ENCODE measurements around the gene CELF4.

CELF4 gene

DNA sequence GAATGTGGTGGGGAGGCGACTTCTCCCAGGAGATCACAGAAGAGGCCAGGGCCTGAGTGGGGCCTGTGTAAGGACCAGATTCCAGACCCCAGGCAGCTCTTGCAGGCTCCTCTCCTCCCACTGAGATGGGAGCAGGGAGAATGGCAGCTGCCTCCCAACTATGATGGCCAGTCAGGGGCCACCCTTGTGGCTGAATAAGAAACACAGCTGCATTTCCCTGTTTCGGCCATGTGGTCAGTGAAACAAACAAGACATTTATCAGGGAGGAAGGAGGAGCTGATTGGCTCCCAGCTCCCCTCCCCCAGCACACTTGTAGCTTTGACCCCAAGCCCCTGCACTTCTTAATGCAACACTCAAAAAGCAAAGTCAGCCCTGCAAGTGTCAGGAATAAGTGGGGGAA is 143.5 kb downstream of the CELF4 start:
- FAIRE-seq (no peak), DNase-seq (ENCODE audit: low spot score) (no peak)

DNA sequence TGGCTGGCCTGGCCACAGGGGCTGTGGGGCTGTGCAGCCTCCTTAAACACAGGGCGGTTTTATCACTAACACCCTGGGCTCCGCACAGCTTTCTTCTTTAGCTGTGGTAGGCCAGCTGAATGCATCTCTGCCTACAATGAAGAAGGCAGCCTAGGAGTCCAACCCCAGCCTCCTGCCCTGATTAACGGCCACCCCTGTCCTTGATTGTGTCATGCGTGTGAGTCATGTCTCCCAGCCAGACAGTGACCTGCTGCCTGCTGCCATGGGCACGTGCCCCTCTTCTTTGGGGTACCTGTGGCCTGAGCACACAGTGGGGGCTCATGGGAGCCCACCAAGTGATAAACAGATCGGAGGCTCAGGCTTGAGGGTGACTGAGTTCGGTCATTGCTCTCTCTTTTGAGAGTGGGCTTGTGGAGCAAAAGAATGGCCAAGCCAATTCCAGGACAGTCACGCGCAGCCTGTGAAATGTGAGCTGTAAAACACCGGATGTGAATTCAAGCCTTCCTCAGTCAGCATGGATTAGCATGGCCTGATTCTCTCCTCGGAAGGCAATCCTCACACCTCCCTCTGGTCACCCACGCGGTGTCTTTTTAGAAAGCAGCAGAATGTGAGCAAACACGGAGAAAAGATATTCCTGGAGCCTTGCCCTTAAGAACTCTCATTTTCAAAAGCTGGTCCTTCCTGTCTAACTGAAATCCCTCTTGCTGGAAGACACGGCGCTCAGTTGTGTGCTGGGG is 144.1 kb downstream of the CELF4 start:
- DNase-seq (ENCODE audit: low spot score) (no peak), FAIRE-seq (no peak)

- DNase-seq (ENCODE audit: low spot score) (peak; percentile 40), FAIRE-seq (no peak)
Observed at GRCh38 chr18:37420315-37420880, 145.2 kb downstream of the CELF4 start.

DNA sequence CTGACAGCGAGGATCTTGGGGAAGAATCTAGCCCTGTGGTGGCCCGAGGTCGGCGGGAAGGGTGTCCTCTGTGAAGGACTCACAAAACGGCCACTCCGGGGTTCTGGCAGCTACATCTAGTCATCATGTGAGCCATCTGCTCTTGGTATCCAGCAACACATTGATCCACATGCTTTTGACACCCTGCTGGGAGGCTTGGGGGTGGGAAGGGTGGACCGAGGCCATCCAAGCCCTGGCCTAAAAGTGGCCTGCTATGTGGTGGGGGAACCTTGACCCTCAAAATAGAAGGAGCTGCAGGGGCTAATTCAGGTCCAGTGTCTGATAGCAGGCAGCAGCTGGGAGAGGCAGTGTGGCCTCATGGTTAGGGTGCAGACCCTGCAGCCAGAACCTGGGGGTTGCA is 145.7 kb downstream of the CELF4 start:
- FAIRE-seq (no peak), DNase-seq (ENCODE audit: low spot score) (no peak)

DNA sequence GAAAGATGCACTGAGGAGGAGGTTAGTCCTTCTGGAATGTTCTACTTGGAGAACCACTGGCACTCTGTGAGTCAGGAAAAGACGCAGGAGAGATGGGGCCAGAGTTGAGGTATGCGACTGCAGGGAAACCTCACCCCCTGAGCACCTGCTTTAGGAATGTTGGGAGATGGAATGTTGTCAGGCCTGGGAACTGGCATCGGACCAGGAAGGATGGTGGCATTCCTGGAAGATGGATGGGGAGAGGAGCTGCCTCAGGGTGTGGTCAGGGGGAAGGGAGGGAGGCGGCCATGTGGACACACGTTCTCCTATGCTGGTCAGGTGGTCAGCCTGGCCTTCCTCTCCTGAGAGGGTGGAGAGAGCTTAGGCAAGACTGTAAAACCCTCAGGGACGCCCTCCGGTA is 146.3 kb downstream of the CELF4 start:
- FAIRE-seq, result no peak
- DNase-seq (ENCODE audit: low spot score), result peak; percentile 73

DNA sequence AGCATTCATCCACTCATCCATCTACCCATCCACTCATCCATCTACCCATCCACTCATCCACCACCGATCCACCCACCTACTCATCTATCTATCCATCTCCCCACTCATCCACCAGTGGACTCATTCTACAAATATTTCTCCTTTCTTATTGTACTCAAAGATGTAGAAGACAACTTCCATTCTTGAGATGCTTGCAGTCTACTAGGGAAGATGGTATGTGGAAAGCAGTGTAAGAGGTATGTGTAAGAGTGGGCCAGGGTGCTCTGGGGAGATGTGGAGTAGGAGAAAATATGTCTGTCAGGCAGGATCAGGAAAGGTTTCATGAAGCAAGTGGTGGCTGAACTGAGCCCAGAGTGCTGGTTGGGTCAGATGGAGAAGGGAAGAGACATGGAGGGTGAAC is 150.8 kb downstream of the CELF4 start:
- no peak for FAIRE-seq

DNA sequence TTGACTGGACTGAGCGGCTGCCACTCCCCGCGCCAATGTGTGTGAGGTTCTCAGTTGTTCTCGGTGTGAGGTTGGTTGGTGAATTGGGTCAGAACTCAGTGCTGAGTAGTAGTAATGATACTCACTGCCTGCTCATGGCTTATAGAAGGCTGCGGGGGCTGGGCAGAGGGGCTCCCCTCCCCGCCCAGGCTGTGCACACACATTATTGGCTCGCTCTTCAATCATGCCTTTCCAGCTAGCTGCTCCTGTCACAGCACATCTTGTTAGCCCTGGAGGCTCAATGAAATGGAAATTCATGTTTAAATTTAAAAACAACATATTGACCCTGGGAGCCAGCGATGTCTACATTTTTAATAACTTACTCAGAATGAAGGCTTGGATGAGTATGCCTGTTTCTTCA is 152.8 kb downstream of the CELF4 start:
- FAIRE-seq (no peak), DNase-seq (ENCODE audit: low spot score) (no peak)

More for the DNA sequence above, 150.8 kb downstream of the CELF4 start:
- no peak for DNase-seq (ENCODE audit: low spot score)

- FAIRE-seq (peak; percentile 13), DNase-seq (ENCODE audit: low spot score) (no peak)
Observed at GRCh38 chr18:37412333-37412732, 153.3 kb downstream of the CELF4 start.

GRCh38 chr18:37409878-37410277 is 155.7 kb downstream of the CELF4 start:
- no peak for FAIRE-seq

GRCh38 chr18:37408676-37409265 is 156.8 kb downstream of the CELF4 start:
- FAIRE-seq, result no peak
- DNase-seq (ENCODE audit: low spot score), result no peak

More at GRCh38 chr18:37409878-37410277, 155.7 kb downstream of the CELF4 start:
- DNase-seq (ENCODE audit: low spot score), result no peak

DNA sequence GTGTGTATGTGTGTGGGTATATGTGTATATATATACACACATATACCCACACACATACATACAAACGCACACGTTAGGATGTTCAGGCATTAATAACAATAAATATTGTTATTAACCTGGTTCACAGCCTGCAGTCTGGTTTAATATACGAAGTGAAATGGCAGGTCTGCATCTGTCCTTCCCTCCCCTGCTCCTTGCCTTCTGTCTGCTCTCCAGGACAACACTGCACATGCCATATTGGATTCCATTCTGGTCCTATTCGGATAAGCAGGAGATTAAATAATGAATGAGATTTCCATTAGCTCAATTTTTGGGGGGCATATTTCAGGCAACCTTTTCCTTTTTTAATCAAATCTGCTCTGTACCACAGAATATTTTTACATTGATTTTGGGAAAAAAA is 158.0 kb downstream of the CELF4 start:
- no peak for DNase-seq (ENCODE audit: low spot score)
- FAIRE-seq, result no peak

- DNase-seq (ENCODE audit: low spot score), result no peak
- FAIRE-seq, result no peak
Observed at GRCh38 chr18:37405772-37406171, 159.8 kb downstream of the CELF4 start.

DNA sequence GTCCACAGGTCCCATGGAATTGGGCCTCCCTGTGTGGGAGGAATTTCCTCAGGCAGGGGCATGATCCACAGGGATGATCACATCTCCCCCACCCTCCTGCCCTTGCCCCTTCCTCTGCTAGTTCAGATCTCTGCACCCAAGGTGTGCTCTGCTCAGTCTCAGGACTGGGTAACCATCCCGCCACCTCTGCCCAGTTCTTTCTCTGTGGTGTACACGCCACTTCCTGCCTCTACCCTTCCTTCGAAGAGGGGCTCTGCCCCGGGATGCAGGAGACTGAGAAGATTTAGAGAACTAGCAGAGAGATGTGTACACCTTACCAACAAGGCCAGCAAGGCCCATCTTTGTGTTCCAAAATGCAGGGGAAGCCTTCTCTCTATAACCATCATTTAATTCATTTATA is 160.4 kb downstream of the CELF4 start:
- FAIRE-seq, result no peak
- DNase-seq (ENCODE audit: low spot score), result no peak

DNA sequence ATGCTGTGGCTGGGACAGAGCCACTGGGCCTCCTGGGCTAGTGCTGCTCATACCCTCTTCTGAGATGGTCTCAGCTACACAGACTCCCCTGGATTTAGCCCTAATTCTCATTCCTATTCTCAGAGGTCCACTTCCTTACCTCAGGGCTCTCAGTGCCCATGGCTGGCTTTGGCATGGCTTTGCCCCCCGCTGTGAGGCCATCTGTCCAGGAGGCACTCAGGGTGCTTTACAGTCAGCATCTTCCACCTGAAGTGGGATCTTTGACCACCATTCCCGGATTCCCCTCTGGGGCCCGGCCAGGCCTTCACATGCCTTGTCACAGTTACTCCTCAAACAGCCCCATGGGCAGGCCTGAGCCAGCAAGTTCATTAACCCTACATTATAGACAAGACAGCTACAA is 161.8 kb downstream of the CELF4 start:
- FAIRE-seq, result no peak
- no peak for DNase-seq (ENCODE audit: low spot score)

DNA sequence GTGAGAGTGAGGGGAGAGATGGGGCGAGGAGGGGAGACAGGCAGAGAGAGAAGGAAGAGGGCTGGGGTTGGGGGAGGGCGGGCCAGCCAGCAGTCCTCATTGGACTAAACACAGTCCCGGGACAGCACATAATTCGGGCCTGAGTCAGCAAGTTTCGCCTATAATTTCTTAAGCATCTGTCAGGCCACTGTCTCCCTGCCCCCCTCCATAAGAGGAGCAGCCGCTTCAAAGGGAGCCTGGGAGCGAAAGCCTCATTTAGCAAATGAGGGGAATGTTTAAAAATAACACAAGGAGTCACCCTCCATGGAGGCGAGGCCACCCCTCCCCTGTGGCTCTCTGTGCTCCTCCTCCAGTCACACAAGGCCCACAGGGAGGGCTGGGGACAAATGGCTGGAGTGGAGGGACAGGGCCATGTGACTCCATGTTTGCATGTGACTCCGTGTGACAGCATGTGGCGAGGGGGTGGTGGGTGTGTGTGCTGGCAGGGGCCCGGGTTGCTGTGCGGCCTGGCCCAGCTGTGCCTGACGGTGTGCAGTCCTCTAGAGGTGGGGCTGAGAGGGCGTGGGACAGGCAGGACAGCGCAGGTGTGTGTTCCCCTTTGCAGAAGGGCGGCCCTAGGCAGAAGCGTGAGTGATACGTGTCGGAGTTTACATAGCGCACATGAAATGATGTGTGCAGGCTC is 162.4 kb downstream of the CELF4 start:
- DNase-seq (ENCODE audit: low spot score) (peak; percentile 79), FAIRE-seq (no peak)

- FAIRE-seq (no peak), DNase-seq (ENCODE audit: low spot score) (no peak)
Observed at GRCh38 chr18:37402735-37403099, 162.9 kb downstream of the CELF4 start.

- no peak for FAIRE-seq
Observed at GRCh38 chr18:37400802-37401201, 164.8 kb downstream of the CELF4 start.

DNA sequence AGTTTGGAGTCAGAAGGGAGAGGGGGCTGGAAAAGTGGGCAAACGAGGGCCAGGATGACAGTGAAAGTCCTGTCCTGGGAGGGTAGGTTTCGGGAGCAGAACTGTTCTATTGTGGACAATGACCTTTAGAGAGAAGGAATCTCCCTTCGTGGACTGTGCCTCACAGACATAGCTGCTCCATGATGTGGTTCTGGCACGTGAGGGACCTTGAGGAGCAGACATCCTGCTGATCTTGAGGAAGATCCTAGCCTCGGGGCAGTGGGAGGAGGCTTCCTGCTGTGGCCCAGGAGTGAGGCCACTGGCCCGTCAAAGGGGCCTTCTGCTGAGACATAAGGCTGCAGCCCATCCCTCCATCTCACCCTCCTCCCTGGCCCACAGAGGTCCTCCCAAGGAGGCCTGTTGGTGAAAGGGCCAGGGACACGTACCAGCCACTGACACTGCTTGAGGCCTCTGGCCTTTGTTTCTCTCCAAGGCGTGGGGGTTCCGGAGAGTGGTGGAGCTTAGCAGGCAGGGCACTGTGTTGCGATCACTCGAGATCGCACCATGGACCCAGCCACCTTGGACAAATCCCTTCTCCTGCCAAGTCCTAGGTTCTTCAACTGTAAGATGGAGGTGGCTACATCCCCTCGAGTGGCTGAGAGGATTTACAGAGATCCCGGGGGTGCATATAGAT is 167.2 kb downstream of the CELF4 start:
- DNase-seq (ENCODE audit: low spot score) (no peak), FAIRE-seq (no peak)

More at GRCh38 chr18:37400802-37401201, 164.8 kb downstream of the CELF4 start:
- DNase-seq (ENCODE audit: low spot score), result no peak

GRCh38 chr18:37397814-37398213 is 167.8 kb downstream of the CELF4 start:
- no peak for DNase-seq (ENCODE audit: low spot score)
- FAIRE-seq, result no peak

DNA sequence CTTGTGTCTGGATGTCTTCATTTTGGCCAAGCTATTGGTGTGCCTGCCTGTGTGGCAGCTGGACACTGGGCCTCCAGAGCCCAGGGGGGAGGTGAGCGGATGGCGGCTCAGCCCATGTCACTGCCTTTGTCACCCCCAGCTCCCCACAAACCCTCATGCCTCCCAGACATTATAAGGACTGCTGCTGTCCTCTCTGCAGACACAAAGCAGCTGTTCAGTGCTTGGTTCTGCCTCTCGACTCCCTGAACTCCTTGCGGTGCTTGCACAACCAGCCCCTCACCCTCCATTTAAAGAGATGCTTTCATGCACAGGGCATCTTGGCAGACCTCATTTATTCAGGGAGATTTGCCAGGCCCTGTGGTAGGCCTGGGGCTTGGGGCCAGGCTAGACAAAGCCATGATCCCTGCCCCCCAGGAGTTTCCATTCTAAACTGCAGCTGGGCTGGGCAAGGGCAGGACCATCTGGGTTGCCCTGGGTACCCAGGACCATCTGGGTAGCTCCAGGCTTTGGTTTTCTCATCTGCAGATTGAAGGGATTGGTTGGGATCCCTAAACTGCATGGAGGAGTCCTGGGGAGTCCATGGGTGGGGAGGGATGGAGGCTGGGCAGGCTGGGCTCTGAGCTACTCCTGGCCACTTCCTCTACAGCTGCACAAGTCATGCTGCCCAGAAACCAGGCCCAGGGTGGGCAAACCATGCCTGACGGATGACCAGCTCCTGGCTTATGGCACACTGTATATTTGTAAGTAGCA is 168.5 kb downstream of the CELF4 start:
- FAIRE-seq (no peak), DNase-seq (ENCODE audit: low spot score) (no peak)

- no peak for FAIRE-seq
- DNase-seq (ENCODE audit: low spot score), result no peak
Observed at GRCh38 chr18:37395631-37396030, 170.0 kb downstream of the CELF4 start.

Measured in urothelium cell line (cell line).